Suprapubic skin (tissue), 3 donors: ENCODE results near the gene MMP24.

ENCODE experiments used
- CTCF ChIP-seq, 2 donors: fragments of 200-600 bp in 1 of 2; fragments of 450-650 bp in 1 of 2; sonication (generic) in 1 of 2; IDR thresholded peaks; one replicate each; pipeline ENCODE4 v1.5.1; 2016 to 2019; ENCODE audit warnings: antibody characterized with exemption in 2 of 2, mild to moderate bottlenecking in 1 of 2, moderate library complexity in 1 of 2
- EP300 ChIP-seq: sonication (generic); formaldehyde crosslinking; IDR thresholded peaks from one replicate; pipeline ENCODE4 v1.6.1; 2017; ENCODE audit warnings: antibody characterized with exemption
- POLR2A ChIP-seq, 2 donors: fragments of 450-650 bp; IDR thresholded peaks; one replicate each; pipeline ENCODE4 v1.6.1; 2017; ENCODE audit warnings: antibody characterized with exemption in 2 of 2, mild to moderate bottlenecking in 2 of 2, moderate library complexity in 2 of 2

GRCh38 chr20:35294293-35294685, 67.8 kb downstream of the MMP24 start:
- TF ChIP-seq POLR2A (IDR thresholded peaks at IDR 0.05) = no peak
- no peak for TF ChIP-seq CTCF (IDR thresholded peaks at IDR 0.05)
- TF ChIP-seq EP300 = no peak
